HepG2 (cell line): ENCODE data around the gene MIS18A. TPM values are rescaled to one million over a fixed set of nuclear protein-coding genes. Genes with fewer than 3 reads are reported as not detected.

Experiments used
- ARNTL ChIP-seq: sonication (generic); formaldehyde crosslinking; IDR thresholded peaks from 2 replicates; pipeline ENCODE4 v1.4.0; 2020; ENCODE audit warnings: mild to moderate bottlenecking, missing genetic modification reagents
- ATF1 ChIP-seq: IDR thresholded peaks from 2 replicates; pipeline ENCODE4 v1.6.1; 2016; ENCODE audit warnings: mild to moderate bottlenecking, control low read depth
- DNMT1 ChIP-seq: sonication (generic); formaldehyde crosslinking; IDR thresholded peaks from 2 replicates; pipeline ENCODE4 v1.5.1; 2020; ENCODE audit warnings: mild to moderate bottlenecking, missing genetic modification reagents
- ESRRA ChIP-seq: sonication (generic); formaldehyde crosslinking; IDR thresholded peaks from 2 replicates; pipeline ENCODE4 v1.5.1; 2020; ENCODE audit warnings: mild to moderate bottlenecking, low read depth, missing genetic modification reagents
- HNF1A ChIP-seq, 2 experiments: sonication (generic) in 1 of 2; formaldehyde crosslinking in 1 of 2; IDR thresholded peaks; 2 replicates each; pipeline versions ENCODE4 v1.4.0 to v1.6.1; 2016 to 2020; ENCODE audit warnings: borderline replicate concordance in 1 of 2, low read depth in 1 of 2, mild to moderate bottlenecking in 1 of 2, missing genetic modification reagents in 1 of 2
- HOXA9 ChIP-seq: sonication (generic); formaldehyde crosslinking; IDR thresholded peaks from 2 replicates; pipeline ENCODE4 v1.8.1; 2022; ENCODE audit warnings: missing genetic modification reagents, mild to moderate bottlenecking, moderate library complexity, borderline replicate concordance
- TEAD2 ChIP-seq: sonication (generic); formaldehyde crosslinking; IDR thresholded peaks from 2 replicates; pipeline ENCODE4 v1.9.0; 2021; ENCODE audit warnings: missing genetic modification reagents
- TFAP4 ChIP-seq: sonication (generic); IDR thresholded peaks from 2 replicates; pipeline ENCODE4 v1.6.1; 2016; ENCODE audit warnings: low read depth, borderline replicate concordance
- YEATS2 ChIP-seq: sonication (generic); formaldehyde crosslinking; IDR thresholded peaks from 2 replicates; pipeline ENCODE4 v1.4.0; 2020; ENCODE audit warnings: missing genetic modification reagents, borderline replicate concordance
- ZNF569 ChIP-seq: sonication (generic); formaldehyde crosslinking; IDR thresholded peaks from 2 replicates; pipeline ENCODE4 v1.5.0; 2020; ENCODE audit warnings: mild to moderate bottlenecking, missing genetic modification reagents, moderate library complexity, borderline replicate concordance
- polyA plus RNA-seq, 8 experiments: library from polyadenylated mRNA; depleted of rRNA in 3 of 8; stranded (reverse) in 7 of 8; unstranded in 1 of 8; fragments of >200 nt; fragmentation: Illumina TruSeq in 4 of 8; extraction: Trizol in 4 of 8; gene quantifications; 2 replicates each; pipeline versions ENCODE4 v1.2.1 to v1.2.3, GENCODE V29; 2011 to 2016; ENCODE audit warnings: low read depth in 4 of 8, missing spikeins in 1 of 8, mixed read lengths in 1 of 8; ENCODE audit not compliant: insufficient read depth in 1 of 8
- total RNA-seq, 5 experiments: library from RNA; depleted of rRNA; stranded (reverse); fragments of >200 nt; fragmentation: Illumina TruSeq; extraction: Trizol; gene quantifications; 2 replicates each; pipeline ENCODE4 v1.2.3, GENCODE V29; 2016; ENCODE audit warnings: low read depth in 1 of 5
- TF ChIP-seq, protein P1 (sequence below): sonication (generic); formaldehyde crosslinking; IDR thresholded peaks from 2 replicates; pipeline ENCODE4 v1.5.0; 2020; ENCODE audit warnings: mild to moderate bottlenecking, missing genetic modification reagents, borderline replicate concordance
- TF ChIP-seq, protein P2 (sequence below): sonication (generic); formaldehyde crosslinking; IDR thresholded peaks from 2 replicates; pipeline ENCODE4 v1.8.0; 2022; ENCODE audit warnings: missing genetic modification reagents, mild to moderate bottlenecking, borderline replicate concordance

MIS18A gene
- total and polyA plus RNA-seq, 2 of the 13 experiments (the other 11 are each of a cell fraction or from before 2014, with no cell fraction given) = 11.2 to 41.4 TPM

DNA sequence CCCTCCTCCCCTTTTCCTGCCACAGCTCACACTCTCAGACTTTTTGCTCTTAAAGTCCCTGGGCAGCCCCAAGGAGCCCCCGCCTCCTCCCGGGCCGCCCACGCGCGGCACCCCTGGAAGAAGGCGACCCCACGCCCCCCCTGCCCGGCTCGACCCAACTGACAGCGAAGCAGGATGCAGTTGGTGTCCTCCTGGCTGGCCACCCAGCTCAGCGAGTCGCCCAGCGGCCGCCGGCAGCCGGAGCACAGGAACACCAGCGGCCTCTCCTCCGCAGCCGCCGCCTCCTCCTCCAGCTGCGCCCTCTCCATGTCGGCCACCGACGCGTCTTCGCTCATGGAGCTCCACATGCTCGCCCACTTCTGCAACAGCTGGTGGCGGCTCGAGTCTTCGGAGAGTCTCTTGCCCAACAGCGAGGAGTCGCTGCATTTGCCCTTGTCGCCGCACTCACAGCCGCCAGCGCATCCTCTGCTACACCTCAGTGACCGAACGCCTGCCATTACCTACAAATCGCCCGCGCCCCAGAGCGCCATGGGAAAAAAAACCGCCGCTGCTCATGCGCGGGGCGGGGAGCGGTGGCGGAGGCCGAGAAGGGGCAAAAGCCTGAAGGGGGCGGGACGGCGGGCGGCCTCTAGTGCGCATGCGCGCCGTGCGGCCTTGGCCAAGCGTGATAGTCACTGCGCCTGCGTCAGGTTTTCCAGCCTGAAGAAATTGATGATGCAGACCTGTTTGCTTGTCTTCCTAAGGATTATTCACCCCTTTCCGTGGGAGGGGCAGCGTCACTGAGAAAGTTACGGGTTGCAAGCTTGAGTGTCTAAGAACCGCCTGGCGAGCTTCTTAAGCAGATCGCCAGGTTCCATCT is at the start of gene MIS18A (continued):
- TF ChIP-seq ZNF569 (CRISPR knock-in tag) (no peak), TFAP4 (peak; percentile 47; the same call in 1 of the 2 replicates), DNMT1 (CRISPR knock-in tag) (0 out of 2 replicates have a peak, but pooled peaks have one; percentile 54), TEAD2 (no peak), HNF1A (IDR thresholded peaks at IDR 0.05; ENCODE audit: low read depth) (0 out of 2 replicates have a peak, but pooled peaks have one; percentile 15), HNF1A (CRISPR knock-in tag; IDR thresholded peaks at IDR 0.05; ENCODE audit: borderline replicate concordance) (peak; percentile 65), ESRRA (peak; percentile 39; the same call in 1 of the 2 replicates), HOXA9 (CRISPR knock-in tag) (peak; percentile 63; the same call in 1 of the 2 replicates), YEATS2 (CRISPR knock-in tag) (peak; percentile 91; the same call in 1 of the 2 replicates), ARNTL (no peak), ATF1 (no peak)
- TF ChIP-seq, protein P1, sequence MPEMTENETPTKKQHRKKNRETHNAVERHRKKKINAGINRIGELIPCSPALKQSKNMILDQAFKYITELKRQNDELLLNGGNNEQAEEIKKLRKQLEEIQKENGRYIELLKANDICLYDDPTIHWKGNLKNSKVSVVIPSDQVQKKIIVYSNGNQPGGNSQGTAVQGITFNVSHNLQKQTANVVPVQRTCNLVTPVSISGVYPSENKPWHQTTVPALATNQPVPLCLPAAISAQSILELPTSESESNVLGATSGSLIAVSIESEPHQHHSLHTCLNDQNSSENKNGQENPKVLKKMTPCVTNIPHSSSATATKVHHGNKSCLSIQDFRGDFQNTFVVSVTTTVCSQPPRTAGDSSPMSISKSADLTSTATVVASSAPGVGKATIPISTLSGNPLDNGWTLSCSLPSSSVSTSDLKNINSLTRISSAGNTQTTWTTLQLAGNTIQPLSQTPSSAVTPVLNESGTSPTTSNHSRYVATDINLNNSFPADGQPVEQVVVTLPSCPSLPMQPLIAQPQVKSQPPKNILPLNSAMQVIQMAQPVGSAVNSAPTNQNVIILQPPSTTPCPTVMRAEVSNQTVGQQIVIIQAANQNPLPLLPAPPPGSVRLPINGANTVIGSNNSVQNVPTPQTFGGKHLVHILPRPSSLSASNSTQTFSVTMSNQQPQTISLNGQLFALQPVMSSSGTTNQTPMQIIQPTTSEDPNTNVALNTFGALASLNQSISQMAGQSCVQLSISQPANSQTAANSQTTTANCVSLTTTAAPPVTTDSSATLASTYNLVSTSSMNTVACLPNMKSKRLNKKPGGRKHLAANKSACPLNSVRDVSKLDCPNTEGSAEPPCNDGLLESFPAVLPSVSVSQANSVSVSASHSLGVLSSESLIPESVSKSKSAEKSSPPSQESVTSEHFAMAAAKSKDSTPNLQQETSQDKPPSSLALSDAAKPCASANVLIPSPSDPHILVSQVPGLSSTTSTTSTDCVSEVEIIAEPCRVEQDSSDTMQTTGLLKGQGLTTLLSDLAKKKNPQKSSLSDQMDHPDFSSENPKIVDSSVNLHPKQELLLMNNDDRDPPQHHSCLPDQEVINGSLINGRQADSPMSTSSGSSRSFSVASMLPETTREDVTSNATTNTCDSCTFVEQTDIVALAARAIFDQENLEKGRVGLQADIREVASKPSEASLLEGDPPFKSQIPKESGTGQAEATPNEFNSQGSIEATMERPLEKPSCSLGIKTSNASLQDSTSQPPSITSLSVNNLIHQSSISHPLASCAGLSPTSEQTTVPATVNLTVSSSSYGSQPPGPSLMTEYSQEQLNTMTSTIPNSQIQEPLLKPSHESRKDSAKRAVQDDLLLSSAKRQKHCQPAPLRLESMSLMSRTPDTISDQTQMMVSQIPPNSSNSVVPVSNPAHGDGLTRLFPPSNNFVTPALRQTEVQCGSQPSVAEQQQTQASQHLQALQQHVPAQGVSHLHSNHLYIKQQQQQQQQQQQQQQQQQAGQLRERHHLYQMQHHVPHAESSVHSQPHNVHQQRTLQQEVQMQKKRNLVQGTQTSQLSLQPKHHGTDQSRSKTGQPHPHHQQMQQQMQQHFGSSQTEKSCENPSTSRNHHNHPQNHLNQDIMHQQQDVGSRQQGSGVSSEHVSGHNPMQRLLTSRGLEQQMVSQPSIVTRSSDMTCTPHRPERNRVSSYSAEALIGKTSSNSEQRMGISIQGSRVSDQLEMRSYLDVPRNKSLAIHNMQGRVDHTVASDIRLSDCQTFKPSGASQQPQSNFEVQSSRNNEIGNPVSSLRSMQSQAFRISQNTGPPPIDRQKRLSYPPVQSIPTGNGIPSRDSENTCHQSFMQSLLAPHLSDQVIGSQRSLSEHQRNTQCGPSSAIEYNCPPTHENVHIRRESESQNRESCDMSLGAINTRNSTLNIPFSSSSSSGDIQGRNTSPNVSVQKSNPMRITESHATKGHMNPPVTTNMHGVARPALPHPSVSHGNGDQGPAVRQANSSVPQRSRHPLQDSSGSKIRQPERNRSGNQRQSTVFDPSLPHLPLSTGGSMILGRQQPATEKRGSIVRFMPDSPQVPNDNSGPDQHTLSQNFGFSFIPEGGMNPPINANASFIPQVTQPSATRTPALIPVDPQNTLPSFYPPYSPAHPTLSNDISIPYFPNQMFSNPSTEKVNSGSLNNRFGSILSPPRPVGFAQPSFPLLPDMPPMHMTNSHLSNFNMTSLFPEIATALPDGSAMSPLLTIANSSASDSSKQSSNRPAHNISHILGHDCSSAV (CRISPR knock-in tag) = no peak
- TF ChIP-seq, protein P2, sequence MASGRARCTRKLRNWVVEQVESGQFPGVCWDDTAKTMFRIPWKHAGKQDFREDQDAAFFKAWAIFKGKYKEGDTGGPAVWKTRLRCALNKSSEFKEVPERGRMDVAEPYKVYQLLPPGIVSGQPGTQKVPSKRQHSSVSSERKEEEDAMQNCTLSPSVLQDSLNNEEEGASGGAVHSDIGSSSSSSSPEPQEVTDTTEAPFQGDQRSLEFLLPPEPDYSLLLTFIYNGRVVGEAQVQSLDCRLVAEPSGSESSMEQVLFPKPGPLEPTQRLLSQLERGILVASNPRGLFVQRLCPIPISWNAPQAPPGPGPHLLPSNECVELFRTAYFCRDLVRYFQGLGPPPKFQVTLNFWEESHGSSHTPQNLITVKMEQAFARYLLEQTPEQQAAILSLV (CRISPR knock-in tag) = 0 out of 2 replicates have a peak, but pooled peaks have one; percentile 20
